ENCODE data around the gene ASIC4.

DNA sequence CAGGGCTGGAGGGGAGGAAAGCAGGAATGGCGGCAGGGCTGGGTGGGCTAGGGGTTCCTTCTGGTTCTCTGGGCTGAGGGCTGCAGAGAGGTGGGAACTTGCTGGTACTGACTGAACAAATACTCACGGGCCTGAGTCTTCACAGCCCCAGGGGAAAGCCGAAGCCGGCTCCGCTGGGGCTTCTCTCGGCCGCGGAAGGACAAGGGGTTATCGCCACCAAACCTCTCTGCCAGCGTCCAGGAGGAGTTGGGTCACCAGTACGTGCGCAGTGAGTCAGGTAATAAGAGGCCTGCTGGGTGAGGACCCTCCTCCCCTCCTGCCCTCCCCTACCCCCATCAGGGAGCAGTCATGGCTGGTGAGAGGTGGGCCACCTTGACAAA lies 29.1 kb upstream of the ASIC4 start:
- no peak for TF ChIP-seq ZNF274 (IDR thresholded peaks at IDR 0.05; ENCODE audit: low read depth, low read length)
- TF ChIP-seq SUZ12 (IDR thresholded peaks at IDR 0.05; ENCODE audit: extremely low read depth, insufficient read depth, insufficient read length): no peak

Data from NT2/D1 (cell line).